HG02623 (cell line): Measurements from ENCODE around the gene LINGO1.

ENCODE experiments used
- ATAC-seq: cut with Tn5 transposase; IDR thresholded peaks from one replicate; pipeline ENCODE4 v1.9.1; 2021; ENCODE audit warnings: moderate library complexity; ENCODE audit not compliant: unreplicated experiment

The LINGO1 gene

GRCh38 chr15:77597804-77598453, 34.8 kb downstream of the LINGO1 start:
- no peak for ATAC-seq

- no peak for ATAC-seq
Measured at GRCh38 chr15:77596821-77597803, 35.6 kb downstream of the LINGO1 start.

GRCh38 chr15:77595231-77595630, 37.5 kb downstream of the LINGO1 start:
- no peak for ATAC-seq

- no peak for ATAC-seq
Measured at GRCh38 chr15:77592758-77593157, 40.0 kb downstream of the LINGO1 start.

- ATAC-seq, result no peak
Measured at GRCh38 chr15:77591968-77592613, 40.6 kb downstream of the LINGO1 start.

GRCh38 chr15:77589839-77590238, 42.9 kb downstream of the LINGO1 start:
- no peak for ATAC-seq

- no peak for ATAC-seq
Measured at GRCh38 chr15:77588126-77588525, 44.6 kb downstream of the LINGO1 start.

- ATAC-seq, result no peak
Measured at GRCh38 chr15:77584691-77585090, 48.0 kb downstream of the LINGO1 start.

GRCh38 chr15:77584201-77584600, 48.5 kb downstream of the LINGO1 start:
- no peak for ATAC-seq

- ATAC-seq, result no peak
Measured at GRCh38 chr15:77582763-77583162, 49.9 kb downstream of the LINGO1 start.

- no peak for ATAC-seq
Measured at GRCh38 chr15:77581896-77582569, 50.7 kb downstream of the LINGO1 start.

- ATAC-seq, result no peak
Measured at GRCh38 chr15:77580996-77581682, 51.6 kb downstream of the LINGO1 start.

GRCh38 chr15:77579498-77580188, 53.1 kb downstream of the LINGO1 start:
- ATAC-seq, result no peak

- ATAC-seq, result no peak
Measured at GRCh38 chr15:77578641-77579372, 53.9 kb downstream of the LINGO1 start.

- no peak for ATAC-seq
Measured at GRCh38 chr15:77577366-77577950, 55.3 kb downstream of the LINGO1 start.

- ATAC-seq, result no peak
Measured at GRCh38 chr15:77576538-77576937, 56.2 kb downstream of the LINGO1 start.

GRCh38 chr15:77575203-77575934, 57.3 kb downstream of the LINGO1 start:
- no peak for ATAC-seq

- ATAC-seq, result no peak
Measured at GRCh38 chr15:77574521-77575202, 58.0 kb downstream of the LINGO1 start.
